ENCODE data around the gene IL17C. TPM values are rescaled to one million over a fixed set of nuclear protein-coding genes. Genes with fewer than 3 reads are reported as not detected.

The IL17C gene
- total RNA-seq, 1 experiment from 2014 or later, result 1.9 TPM

DNA sequence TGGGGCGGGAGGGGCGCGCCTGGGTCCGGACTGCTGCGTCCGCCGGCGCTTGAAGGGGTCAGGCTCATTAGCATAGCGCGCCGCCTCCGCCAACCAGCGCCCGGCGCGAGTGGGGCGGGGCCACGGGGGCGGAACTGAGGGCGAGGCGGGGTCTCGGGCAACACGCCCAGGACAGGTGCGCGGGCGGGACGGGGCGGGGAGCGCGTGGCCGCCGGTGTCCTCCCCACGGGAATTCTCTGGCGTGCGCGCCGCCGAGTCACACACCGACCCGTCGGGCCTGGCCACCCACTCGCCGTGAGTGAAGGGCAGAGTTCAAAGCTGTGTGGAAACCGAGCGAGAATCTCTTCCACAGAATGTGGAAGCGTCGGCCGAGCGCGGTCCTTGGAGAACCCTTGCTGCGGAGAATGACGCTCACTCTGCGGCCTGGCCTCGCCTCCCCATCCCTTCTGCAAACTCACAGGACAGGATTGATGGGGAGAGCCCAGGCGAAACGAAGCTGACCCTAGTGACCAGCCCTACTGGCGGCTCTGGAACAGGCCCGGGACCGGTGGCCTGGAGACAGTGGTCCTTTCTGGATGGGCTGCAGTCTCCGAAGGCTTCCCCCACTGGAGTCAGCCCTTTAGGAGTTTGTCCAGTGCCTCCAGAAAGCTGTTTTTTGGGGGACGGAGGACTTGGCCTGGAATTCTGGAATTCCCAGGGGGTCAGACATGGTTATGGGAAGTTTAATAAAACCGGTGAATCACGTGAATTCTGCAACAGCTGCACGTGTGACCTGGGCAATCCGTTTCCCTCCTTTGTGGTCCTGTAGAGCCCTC lies 48.3 kb downstream of the IL17C start, which contains the start of gene SNAI3 (continued):
- TF ChIP-seq, protein P1, sequence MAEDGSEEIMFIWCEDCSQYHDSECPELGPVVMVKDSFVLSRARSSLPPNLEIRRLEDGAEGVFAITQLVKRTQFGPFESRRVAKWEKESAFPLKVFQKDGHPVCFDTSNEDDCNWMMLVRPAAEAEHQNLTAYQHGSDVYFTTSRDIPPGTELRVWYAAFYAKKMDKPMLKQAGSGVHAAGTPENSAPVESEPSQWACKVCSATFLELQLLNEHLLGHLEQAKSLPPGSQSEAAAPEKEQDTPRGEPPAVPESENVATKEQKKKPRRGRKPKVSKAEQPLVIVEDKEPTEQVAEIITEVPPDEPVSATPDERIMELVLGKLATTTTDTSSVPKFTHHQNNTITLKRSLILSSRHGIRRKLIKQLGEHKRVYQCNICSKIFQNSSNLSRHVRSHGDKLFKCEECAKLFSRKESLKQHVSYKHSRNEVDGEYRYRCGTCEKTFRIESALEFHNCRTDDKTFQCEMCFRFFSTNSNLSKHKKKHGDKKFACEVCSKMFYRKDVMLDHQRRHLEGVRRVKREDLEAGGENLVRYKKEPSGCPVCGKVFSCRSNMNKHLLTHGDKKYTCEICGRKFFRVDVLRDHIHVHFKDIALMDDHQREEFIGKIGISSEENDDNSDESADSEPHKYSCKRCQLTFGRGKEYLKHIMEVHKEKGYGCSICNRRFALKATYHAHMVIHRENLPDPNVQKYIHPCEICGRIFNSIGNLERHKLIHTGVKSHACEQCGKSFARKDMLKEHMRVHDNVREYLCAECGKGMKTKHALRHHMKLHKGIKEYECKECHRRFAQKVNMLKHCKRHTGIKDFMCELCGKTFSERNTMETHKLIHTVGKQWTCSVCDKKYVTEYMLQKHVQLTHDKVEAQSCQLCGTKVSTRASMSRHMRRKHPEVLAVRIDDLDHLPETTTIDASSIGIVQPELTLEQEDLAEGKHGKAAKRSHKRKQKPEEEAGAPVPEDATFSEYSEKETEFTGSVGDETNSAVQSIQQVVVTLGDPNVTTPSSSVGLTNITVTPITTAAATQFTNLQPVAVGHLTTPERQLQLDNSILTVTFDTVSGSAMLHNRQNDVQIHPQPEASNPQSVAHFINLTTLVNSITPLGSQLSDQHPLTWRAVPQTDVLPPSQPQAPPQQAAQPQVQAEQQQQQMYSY (CRISPR knock-in tag; IDR thresholded peaks at IDR 0.05), result no peak
- TF ChIP-seq, protein P2, sequence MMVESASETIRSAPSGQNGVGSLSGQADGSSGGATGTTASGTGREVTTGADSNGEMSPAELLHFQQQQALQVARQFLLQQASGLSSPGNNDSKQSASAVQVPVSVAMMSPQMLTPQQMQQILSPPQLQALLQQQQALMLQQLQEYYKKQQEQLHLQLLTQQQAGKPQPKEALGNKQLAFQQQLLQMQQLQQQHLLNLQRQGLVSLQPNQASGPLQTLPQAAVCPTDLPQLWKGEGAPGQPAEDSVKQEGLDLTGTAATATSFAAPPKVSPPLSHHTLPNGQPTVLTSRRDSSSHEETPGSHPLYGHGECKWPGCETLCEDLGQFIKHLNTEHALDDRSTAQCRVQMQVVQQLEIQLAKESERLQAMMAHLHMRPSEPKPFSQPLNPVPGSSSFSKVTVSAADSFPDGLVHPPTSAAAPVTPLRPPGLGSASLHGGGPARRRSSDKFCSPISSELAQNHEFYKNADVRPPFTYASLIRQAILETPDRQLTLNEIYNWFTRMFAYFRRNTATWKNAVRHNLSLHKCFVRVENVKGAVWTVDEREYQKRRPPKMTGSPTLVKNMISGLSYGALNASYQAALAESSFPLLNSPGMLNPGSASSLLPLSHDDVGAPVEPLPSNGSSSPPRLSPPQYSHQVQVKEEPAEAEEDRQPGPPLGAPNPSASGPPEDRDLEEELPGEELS (CRISPR knock-in tag; IDR thresholded peaks at IDR 0.05), result 0 out of 2 replicates have a peak, but pooled peaks have one; percentile 18

DNA sequence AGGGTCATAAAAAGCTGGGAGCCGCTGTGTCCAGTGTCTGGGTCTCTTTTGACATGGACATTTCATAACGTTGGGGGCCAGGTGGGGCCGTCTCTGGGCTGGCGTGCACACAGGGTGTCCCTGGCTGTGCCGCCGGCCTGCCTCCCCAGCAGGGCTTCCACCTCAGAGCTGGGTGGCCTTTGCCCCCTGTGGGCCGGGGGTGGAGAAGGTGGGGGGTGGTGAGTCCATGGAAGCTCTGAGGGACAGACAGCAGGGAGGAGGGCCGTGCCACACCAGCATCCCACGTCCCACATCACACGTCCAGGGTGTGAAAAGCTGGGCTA lies 48.8 kb downstream of the IL17C start:
- POLR2A ChIA-PET, result no interaction called here
- DNase-seq (ENCODE audit: low spot score) (no peak), ATAC-seq (no peak)
- Mint-ChIP-seq H3K9me3 (no peaks in the 10 kb centered on the region), H3K27me3 (ENCODE audit: low read depth) (peaks cover 28% of the 10 kb centered on the region), H3K4me1 (peaks cover 15% of the 10 kb centered on the region), H3K27ac (no peak overlapping the region), H3K4me3 (peak overlapping the region; percentile 58; the same call in 1 of the 2 replicates), H3K36me3 (no peaks in the 10 kb centered on the region)
- no peak for TF ChIP-seq ZNF416 (CRISPR knock-in tag; IDR thresholded peaks at IDR 0.05)
- TF ChIP-seq GTF2I (CRISPR knock-in tag; conservative IDR thresholded peaks at IDR 0.05), result no peak
- TF ChIP-seq ELF4 (CRISPR knock-in tag; IDR thresholded peaks at IDR 0.05; ENCODE audit: low read depth), result no peak
- TF ChIP-seq ZNF263 (CRISPR knock-in tag; IDR thresholded peaks at IDR 0.05; ENCODE audit: low read depth), result no peak
- TF ChIP-seq, protein P3, sequence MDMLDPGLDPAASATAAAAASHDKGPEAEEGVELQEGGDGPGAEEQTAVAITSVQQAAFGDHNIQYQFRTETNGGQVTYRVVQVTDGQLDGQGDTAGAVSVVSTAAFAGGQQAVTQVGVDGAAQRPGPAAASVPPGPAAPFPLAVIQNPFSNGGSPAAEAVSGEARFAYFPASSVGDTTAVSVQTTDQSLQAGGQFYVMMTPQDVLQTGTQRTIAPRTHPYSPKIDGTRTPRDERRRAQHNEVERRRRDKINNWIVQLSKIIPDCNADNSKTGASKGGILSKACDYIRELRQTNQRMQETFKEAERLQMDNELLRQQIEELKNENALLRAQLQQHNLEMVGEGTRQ (CRISPR knock-in tag; IDR thresholded peaks at IDR 0.05), result no peak
- TF ChIP-seq, protein P4, sequence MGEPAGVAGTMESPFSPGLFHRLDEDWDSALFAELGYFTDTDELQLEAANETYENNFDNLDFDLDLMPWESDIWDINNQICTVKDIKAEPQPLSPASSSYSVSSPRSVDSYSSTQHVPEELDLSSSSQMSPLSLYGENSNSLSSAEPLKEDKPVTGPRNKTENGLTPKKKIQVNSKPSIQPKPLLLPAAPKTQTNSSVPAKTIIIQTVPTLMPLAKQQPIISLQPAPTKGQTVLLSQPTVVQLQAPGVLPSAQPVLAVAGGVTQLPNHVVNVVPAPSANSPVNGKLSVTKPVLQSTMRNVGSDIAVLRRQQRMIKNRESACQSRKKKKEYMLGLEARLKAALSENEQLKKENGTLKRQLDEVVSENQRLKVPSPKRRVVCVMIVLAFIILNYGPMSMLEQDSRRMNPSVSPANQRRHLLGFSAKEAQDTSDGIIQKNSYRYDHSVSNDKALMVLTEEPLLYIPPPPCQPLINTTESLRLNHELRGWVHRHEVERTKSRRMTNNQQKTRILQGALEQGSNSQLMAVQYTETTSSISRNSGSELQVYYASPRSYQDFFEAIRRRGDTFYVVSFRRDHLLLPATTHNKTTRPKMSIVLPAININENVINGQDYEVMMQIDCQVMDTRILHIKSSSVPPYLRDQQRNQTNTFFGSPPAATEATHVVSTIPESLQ (CRISPR knock-in tag; IDR thresholded peaks at IDR 0.05), result no peak
- no peak for TF ChIP-seq ETV6 (CRISPR knock-in tag; IDR thresholded peaks at IDR 0.05)
- TF ChIP-seq, protein P5, sequence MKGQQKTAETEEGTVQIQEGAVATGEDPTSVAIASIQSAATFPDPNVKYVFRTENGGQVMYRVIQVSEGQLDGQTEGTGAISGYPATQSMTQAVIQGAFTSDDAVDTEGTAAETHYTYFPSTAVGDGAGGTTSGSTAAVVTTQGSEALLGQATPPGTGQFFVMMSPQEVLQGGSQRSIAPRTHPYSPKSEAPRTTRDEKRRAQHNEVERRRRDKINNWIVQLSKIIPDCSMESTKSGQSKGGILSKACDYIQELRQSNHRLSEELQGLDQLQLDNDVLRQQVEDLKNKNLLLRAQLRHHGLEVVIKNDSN (CRISPR knock-in tag; IDR thresholded peaks at IDR 0.05), result no peak
- no peak for TF ChIP-seq ATF1 (CRISPR knock-in tag; IDR thresholded peaks at IDR 0.05)
- TF ChIP-seq CBFB (CRISPR knock-in tag; IDR thresholded peaks at IDR 0.05; ENCODE audit: low read depth), result no peak
- TF ChIP-seq, protein P2 (CRISPR knock-in tag; IDR thresholded peaks at IDR 0.05), result no peak
- no peak for TF ChIP-seq TCF7 (CRISPR knock-in tag; IDR thresholded peaks at IDR 0.05; ENCODE audit: low read depth)
- CTCF ChIA-PET, result interaction anchor here (0.8 to 5.8 kb wide), 7 partner anchors 11 to 83 kb away, joined by 3 to 111 read pairs (median 9); partner anchors contain the start of gene IL17C
